ENCODE measurements around the gene HRAS. TPM values are rescaled to one million over a fixed set of nuclear protein-coding genes. Genes with fewer than 3 reads are reported as not detected.

Gene HRAS
- total RNA-seq (10 to 100 TPM; 86.9 to 91.5 TPM), polyA plus RNA-seq (22.5 TPM)

DNA sequence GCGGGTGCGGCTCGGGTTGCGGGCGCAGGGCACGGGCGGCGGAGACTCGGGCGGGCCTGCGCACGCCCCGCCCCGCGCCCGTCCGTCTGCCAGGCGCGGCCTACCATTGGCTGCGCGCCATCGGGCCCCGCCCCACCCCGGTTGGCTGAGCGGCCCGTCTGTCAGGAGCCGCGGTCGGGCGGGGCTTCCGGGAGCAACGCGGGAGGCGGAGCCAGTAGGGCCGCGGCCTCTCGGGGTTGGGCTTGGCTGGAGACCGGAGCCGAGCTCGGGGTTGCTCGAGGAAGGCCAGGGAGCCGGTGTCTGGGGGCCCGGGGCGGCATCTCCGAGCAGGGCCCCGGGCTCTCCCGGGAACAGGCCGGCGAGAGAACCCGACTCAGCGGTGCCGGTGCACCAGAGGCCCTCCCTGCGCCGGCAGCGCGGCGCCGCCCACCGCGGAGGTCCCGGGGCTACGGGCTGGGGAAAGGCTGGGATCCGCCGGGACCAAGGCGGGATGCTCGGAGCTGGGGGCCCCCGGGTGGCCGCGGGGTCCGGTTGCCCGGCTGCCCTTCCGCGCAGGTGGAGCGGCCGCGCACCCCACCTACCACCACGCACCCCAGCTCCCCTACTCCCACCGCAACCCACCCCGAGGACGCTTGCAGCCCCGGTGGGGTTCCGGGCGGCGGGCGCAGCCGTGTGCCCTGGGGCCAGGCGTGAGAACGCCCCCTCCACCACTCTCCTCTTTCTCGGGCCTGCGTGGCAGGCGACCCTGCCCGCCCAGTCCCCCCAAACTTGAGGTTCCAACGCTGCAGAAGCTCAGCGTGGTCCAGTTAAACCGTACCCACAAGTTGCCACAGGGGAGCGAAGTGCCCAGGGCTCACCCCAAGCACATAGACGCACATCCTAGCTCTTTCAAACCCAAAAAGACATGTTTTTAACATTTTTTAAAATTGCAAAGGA is at the start of gene HRAS:
HRAS (minus strand) TSS at position 58 of the 936 bp plus-strand sequence.
- Mint-ChIP-seq H3K27ac (peak within 1 kb of the TSS; percentile 93 to 100 (median 97)), H3K9me3 (no peaks in the 10 kb centered on the region), H3K36me3 (peaks cover 0 to 14% (median 0%) of the 10 kb centered on the region in 3 donors), H3K4me3 (peak within 1 kb of the TSS; percentile 88 to 98 (median 93)), H3K27me3 (peaks cover 0 to 4% of the 10 kb centered on the region in 2 donors), H3K4me1 (peaks cover 3 to 32% (median 11%) of the 10 kb centered on the region in 3 donors)
- peak within 1 kb of the TSS; percentile 64 for H3K4me3 ChIP-seq (ENCODE audit: low read length)
- no peaks in the 10 kb centered on the region for H3K9me3 ChIP-seq (ENCODE audit: low read length)
- H3K4me1 ChIP-seq (ENCODE audit: insufficient read depth, low read length) = peaks cover 37% of the 10 kb centered on the region
- peak; percentile 94 to 97 (median 96) for DNase-seq
- H3K27ac ChIP-seq (ENCODE audit: low read depth, low read length) = peak within 1 kb of the TSS; percentile 86
- CTCF ChIA-PET = interaction anchor here (1.0 to 2.8 kb wide), 12 partner anchors 17 to 191 kb away, joined by 3 to 16 read pairs (median 3); partner anchors contain the start of gene PHRF1
- POLR2A ChIA-PET = interaction anchor here (0.6 to 2.8 kb wide), 11 partner anchors 17 to 275 kb away, joined by 3 to 16 read pairs (median 3); partner anchors contain the start of genes PHRF1, RNH1, RPLP2 and TMEM80
- no peaks in the 10 kb centered on the region for H3K27me3 ChIP-seq (ENCODE audit: insufficient read depth, low read length, poor library complexity, severe bottlenecking)
- H3K36me3 ChIP-seq (ENCODE audit: insufficient read depth, low read length) = no peaks in the 10 kb centered on the region

DNA sequence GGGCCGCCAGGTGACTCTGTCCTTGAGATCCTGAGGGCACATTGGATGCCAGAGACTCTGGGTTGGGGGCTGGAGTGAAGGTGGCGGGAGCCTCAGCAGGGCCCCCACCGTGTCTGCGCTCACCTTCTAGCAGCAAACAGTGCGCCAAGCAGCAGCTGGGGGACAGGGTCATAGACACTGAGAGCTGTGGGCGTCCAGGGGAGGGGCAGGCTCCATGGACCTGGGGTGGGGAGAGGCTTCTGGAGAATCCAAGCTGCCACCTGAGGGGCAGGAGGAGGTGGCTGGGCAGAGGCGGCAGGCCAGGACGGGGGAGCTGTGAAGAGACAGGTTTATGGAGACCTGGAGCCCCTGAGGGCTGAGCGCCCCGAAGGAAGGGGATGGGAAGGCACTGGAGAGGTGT is 48.9 kb upstream of the HRAS start:
- DNase-seq = no peak
- Mint-ChIP-seq H3K27me3 (peaks cover 0 to 1% of the 10 kb centered on the region in 2 donors), H3K36me3 (peaks cover 0 to 59% (median 10%) of the 10 kb centered on the region in 3 donors), H3K9me3 (no peaks in the 10 kb centered on the region), H3K4me3 (no peak overlapping the region), H3K4me1 (peaks cover 36 to 58% (median 44%) of the 10 kb centered on the region in 3 donors), H3K27ac (peak overlapping the region in 3 of 8 donors; percentile 27 to 86 (median 50))
- Histone ChIP-seq H3K9me3 (ENCODE audit: low read length) (no peaks in the 10 kb centered on the region), H3K4me3 (ENCODE audit: low read length) (no peak overlapping the region), H3K27ac (ENCODE audit: low read depth, low read length) (no peak overlapping the region), H3K27me3 (ENCODE audit: insufficient read depth, low read length, poor library complexity, severe bottlenecking) (no peaks in the 10 kb centered on the region), H3K36me3 (ENCODE audit: insufficient read depth, low read length) (peaks cover 26% of the 10 kb centered on the region), H3K4me1 (ENCODE audit: insufficient read depth, low read length) (peaks cover 32% of the 10 kb centered on the region)
- POLR2A ChIA-PET = interaction anchor here (0.5 to 0.6 kb wide), 2 partner anchors 17 to 174 kb away, joined by 3 to 4 read pairs; no protein-coding TSS in a partner anchor
- CTCF ChIA-PET = no interaction called here

- Histone ChIP-seq H3K4me1 (ENCODE audit: insufficient read depth, low read length) (peaks cover 35% of the 10 kb centered on the region), H3K27ac (ENCODE audit: low read depth, low read length) (no peak overlapping the region), H3K9me3 (ENCODE audit: low read length) (no peaks in the 10 kb centered on the region), H3K27me3 (ENCODE audit: insufficient read depth, low read length, poor library complexity, severe bottlenecking) (no peaks in the 10 kb centered on the region), H3K4me3 (ENCODE audit: low read length) (no peak overlapping the region), H3K36me3 (ENCODE audit: insufficient read depth, low read length) (peaks cover 18% of the 10 kb centered on the region)
- peaks cover 38 to 60% (median 45%) of the 10 kb centered on the region in 3 donors for H3K4me1 Mint-ChIP-seq
- H3K36me3 Mint-ChIP-seq = peaks cover 0 to 46% (median 2%) of the 10 kb centered on the region in 3 donors
- CTCF ChIA-PET = no interaction called here
- peak overlapping the region in 1 of 8 donors; percentile 60 for H3K27ac Mint-ChIP-seq
- H3K4me3 Mint-ChIP-seq = peak overlapping the region in 1 of 7 donors; percentile 13
- DNase-seq = no peak
- no peaks in the 10 kb centered on the region for H3K9me3 Mint-ChIP-seq
- POLR2A ChIA-PET = no interaction called here
- H3K27me3 Mint-ChIP-seq = peaks cover 0 to 1% of the 10 kb centered on the region in 2 donors
Measured at GRCh38 chr11:581752-582151, 46.4 kb upstream of the HRAS start.

DNA sequence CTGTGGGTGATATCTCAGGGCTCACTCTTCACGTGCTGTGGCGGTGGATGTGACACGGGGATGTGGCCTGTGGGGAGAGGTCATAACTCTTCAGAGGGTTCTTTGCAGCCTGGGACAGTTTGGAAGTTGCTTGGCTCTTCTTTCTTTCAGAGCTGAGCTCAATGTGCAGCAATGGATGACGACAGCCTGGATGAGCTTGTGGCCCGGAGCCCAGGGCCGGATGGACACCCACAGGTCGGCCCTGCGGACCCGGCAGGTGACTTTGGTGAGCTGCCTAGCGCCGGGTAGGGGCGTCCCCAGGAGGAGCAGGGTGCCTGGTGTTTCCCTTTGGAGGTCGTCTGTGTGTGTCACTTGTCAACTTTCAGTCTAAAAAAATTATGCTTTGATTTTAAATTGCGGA is 46.0 kb upstream of the HRAS start:
- peaks cover 0 to 43% (median 2%) of the 10 kb centered on the region in 3 donors for H3K36me3 Mint-ChIP-seq
- Histone ChIP-seq H3K27me3 (ENCODE audit: insufficient read depth, low read length, poor library complexity, severe bottlenecking) (no peaks in the 10 kb centered on the region), H3K4me1 (ENCODE audit: insufficient read depth, low read length) (peaks cover 34% of the 10 kb centered on the region), H3K4me3 (ENCODE audit: low read length) (no peak overlapping the region), H3K36me3 (ENCODE audit: insufficient read depth, low read length) (peaks cover 18% of the 10 kb centered on the region), H3K27ac (ENCODE audit: low read depth, low read length) (no peak overlapping the region), H3K9me3 (ENCODE audit: low read length) (no peaks in the 10 kb centered on the region)
- DNase-seq = no peak
- ChIA-PET CTCF (no interaction called here), POLR2A (interaction anchor here (0.7 to 1.0 kb wide), 2 partner anchors 11 to 35 kb away, joined by 4 to 5 read pairs; partner anchors contain the start of gene IRF7)
- H3K27me3 Mint-ChIP-seq = peaks cover 0 to 1% of the 10 kb centered on the region in 2 donors
- peaks cover 37 to 55% (median 42%) of the 10 kb centered on the region in 3 donors for H3K4me1 Mint-ChIP-seq
- no peaks in the 10 kb centered on the region for H3K9me3 Mint-ChIP-seq
- H3K4me3 Mint-ChIP-seq = peak overlapping the region in 6 of 7 donors; percentile 2 to 68 (median 44)
- peak overlapping the region in 3 of 8 donors; percentile 8 to 28 (median 15) for H3K27ac Mint-ChIP-seq

DNA sequence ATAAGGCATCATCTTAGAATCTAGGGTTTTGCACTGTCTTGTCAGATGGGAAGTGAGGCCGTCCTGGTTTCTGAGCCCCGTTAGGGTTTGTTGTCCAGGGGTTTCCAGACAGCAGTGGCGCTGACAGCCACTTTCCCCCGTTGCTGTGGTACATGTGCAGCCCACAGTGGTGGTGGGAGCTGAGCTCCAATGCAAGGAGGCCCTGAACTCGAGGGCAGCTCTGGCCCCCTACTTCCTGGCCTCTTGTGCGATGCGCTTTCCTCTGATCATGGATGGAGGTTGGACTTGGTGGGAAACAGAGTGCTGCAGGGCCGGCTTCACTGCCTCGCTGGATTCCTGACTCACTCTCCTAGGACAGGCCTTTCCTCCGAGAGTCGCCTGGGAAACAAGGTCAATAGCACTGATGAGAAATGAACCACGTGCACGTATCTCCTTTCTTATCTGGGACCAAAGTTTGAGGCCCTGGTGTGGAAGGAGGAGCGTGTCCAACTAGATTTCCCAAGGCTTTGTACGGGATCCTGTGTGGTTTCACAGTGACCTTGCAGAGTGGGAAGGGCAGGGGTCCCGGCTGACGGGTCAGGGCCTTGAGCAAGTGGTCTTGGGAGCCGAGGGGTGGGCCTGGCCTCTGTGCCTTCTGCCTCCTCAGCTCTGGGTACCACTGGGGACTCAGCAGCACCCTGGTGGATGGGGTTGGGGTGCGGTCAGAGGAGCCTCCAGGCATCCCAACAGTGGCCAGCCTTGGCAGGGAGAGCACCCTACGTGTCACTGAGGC is 44.6 kb upstream of the HRAS start:
- H3K27ac ChIP-seq (ENCODE audit: low read depth, low read length) = no peak overlapping the region
- no peaks in the 10 kb centered on the region for H3K9me3 ChIP-seq (ENCODE audit: low read length)
- H3K4me1 ChIP-seq (ENCODE audit: insufficient read depth, low read length) = peaks cover 37% of the 10 kb centered on the region
- H3K4me3 ChIP-seq (ENCODE audit: low read length) = no peak overlapping the region
- Mint-ChIP-seq H3K9me3 (no peaks in the 10 kb centered on the region), H3K4me1 (peaks cover 39 to 57% (median 42%) of the 10 kb centered on the region in 3 donors), H3K27ac (peak overlapping the region in 4 of 8 donors; percentile 2 to 78 (median 54)), H3K36me3 (peaks cover 0 to 42% (median 2%) of the 10 kb centered on the region in 3 donors), H3K4me3 (peak overlapping the region in 5 of 7 donors; percentile 33 to 93 (median 66)), H3K27me3 (peaks cover 2 to 5% of the 10 kb centered on the region in 2 donors)
- H3K27me3 ChIP-seq (ENCODE audit: insufficient read depth, low read length, poor library complexity, severe bottlenecking) = no peaks in the 10 kb centered on the region
- H3K36me3 ChIP-seq (ENCODE audit: insufficient read depth, low read length) = peaks cover 18% of the 10 kb centered on the region
- ChIA-PET CTCF (no interaction called here), POLR2A (interaction anchor here (0.6 kb wide), 1 partner anchor 219 kb away, joined by 3 read pairs; no protein-coding TSS in a partner anchor)
- DNase-seq = no peak

DNA sequence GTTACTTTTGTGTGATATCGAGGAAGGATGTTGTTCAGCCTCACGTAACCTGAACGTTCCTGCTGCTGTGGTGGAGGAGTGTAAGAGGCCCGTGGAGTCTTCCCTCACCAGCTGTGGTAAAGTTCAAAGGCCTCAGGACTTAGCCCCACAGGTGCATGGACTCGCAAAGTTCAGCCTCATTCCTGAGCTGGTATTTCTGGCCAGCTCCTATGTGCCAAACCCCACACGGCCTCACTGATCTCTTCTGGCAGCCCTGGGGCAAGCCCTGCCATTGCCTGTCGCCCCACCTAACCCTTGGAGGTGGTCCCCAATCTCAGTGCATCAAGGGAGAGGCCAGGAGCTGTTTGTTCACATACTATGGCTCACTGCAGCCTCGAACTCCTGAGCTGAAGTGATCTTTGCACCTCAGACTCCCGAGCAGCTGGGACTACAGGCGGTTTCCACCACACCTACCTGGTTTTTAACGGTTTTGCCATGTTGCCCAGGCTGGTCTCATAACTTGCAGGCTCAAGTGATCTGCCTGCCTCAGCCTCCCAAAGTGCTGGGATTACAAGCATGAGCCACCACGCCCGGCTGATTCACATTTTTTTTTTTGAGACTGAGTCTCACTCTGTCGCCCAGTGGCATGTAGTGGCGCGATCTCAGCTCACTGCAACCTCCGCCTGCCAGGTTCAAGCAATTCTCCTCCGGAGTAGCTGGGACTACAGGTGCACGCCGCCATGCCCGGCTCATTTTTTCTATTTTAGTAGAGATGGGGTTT is 43.1 kb upstream of the HRAS start:
- DNase-seq = no peak
- Histone ChIP-seq H3K36me3 (ENCODE audit: insufficient read depth, low read length) (peaks cover 11% of the 10 kb centered on the region), H3K9me3 (ENCODE audit: low read length) (no peaks in the 10 kb centered on the region), H3K27ac (ENCODE audit: low read depth, low read length) (peak overlapping the region; percentile 80), H3K27me3 (ENCODE audit: insufficient read depth, low read length, poor library complexity, severe bottlenecking) (no peaks in the 10 kb centered on the region), H3K4me1 (ENCODE audit: insufficient read depth, low read length) (peaks cover 40% of the 10 kb centered on the region), H3K4me3 (ENCODE audit: low read length) (peak overlapping the region; percentile 81)
- H3K27me3 Mint-ChIP-seq = peaks cover 8% of the 10 kb centered on the region in 2 donors
- peaks cover 47 to 63% (median 52%) of the 10 kb centered on the region in 3 donors for H3K4me1 Mint-ChIP-seq
- H3K9me3 Mint-ChIP-seq = no peaks in the 10 kb centered on the region
- H3K4me3 Mint-ChIP-seq = peak overlapping the region; percentile 72 to 93 (median 87)
- H3K27ac Mint-ChIP-seq = peak overlapping the region in 6 of 8 donors; percentile 59 to 89 (median 85)
- ChIA-PET POLR2A (no interaction called here), CTCF (interaction anchor here (0.7 to 1.0 kb wide), 2 partner anchors 24 to 148 kb away, joined by 3 read pairs; no protein-coding TSS in a partner anchor)
- peaks cover 0 to 33% (median 2%) of the 10 kb centered on the region in 3 donors for H3K36me3 Mint-ChIP-seq

GRCh38 chr11:577611-577894 is 42.2 kb upstream of the HRAS start:
- CTCF ChIA-PET = interaction anchor here (1.0 kb wide), 1 partner anchor 145 kb away, joined by 4 read pairs; no protein-coding TSS in a partner anchor
- H3K9me3 Mint-ChIP-seq = no peaks in the 10 kb centered on the region
- peak overlapping the region; percentile 61 to 95 (median 86) for H3K27ac Mint-ChIP-seq
- H3K27me3 ChIP-seq (ENCODE audit: insufficient read depth, low read length, poor library complexity, severe bottlenecking) = no peaks in the 10 kb centered on the region
- H3K4me1 ChIP-seq (ENCODE audit: insufficient read depth, low read length) = peaks cover 40% of the 10 kb centered on the region
- H3K27me3 Mint-ChIP-seq = peaks cover 8% of the 10 kb centered on the region in 2 donors
- POLR2A ChIA-PET = no interaction called here
- no peak for DNase-seq
- H3K4me3 Mint-ChIP-seq = peak overlapping the region; percentile 83 to 93 (median 87)
- H3K36me3 ChIP-seq (ENCODE audit: insufficient read depth, low read length) = peaks cover 10% of the 10 kb centered on the region
- peak overlapping the region; percentile 81 for H3K4me3 ChIP-seq (ENCODE audit: low read length)
- H3K27ac ChIP-seq (ENCODE audit: low read depth, low read length) = peak overlapping the region; percentile 80
- no peaks in the 10 kb centered on the region for H3K9me3 ChIP-seq (ENCODE audit: low read length)
- peaks cover 0 to 27% (median 2%) of the 10 kb centered on the region in 3 donors for H3K36me3 Mint-ChIP-seq
- peaks cover 47 to 63% (median 52%) of the 10 kb centered on the region in 3 donors for H3K4me1 Mint-ChIP-seq
